SU-DHL-6 (cell line): Measurements from ENCODE around the gene CLTCL1.

ENCODE experiments used
- H2AFZ ChIP-seq: fragments of 200-600 bp; sonication (generic); 2 replicates; pipeline ENCODE4 v1.6.1; 2014; ENCODE audit warnings: low read depth, mild to moderate bottlenecking, moderate library complexity, mixed read lengths, antibody characterized with exemption, low read length; ENCODE audit not compliant: severe bottlenecking
- H3F3A ChIP-seq: fragments of 200-600 bp; shearing (Covaris generic); 2 replicates; pipeline ENCODE4 v1.6.0; 2016; ENCODE audit warnings: antibody characterized with exemption, mild to moderate bottlenecking; ENCODE audit not compliant: insufficient read depth
- H3K27ac ChIP-seq: fragments of 200-600 bp; sonication (generic); 2 replicates; pipeline ENCODE4 v1.5.1; 2016; ENCODE audit warnings: low read depth, mild to moderate bottlenecking, low read length, moderate library complexity, mixed read lengths
- H3K27me3 ChIP-seq: fragments of 200-600 bp; sonication (generic), shearing (Covaris generic); 2 replicates; pipeline ENCODE4 v1.6.0; 2014; ENCODE audit warnings: mild to moderate bottlenecking, low read length
- H3K36me3 ChIP-seq: fragments of 200-600 bp; sonication (generic); 2 replicates; pipeline ENCODE4 v1.6.1; 2014; ENCODE audit warnings: mild to moderate bottlenecking, low read length, mixed read lengths
- H3K4me2 ChIP-seq: fragments of 300-600, 200-600 bp; shearing (Covaris generic), sonication (generic); 2 replicates; pipeline ENCODE4 v1.6.0; 2014; ENCODE audit warnings: low read length, low read depth, mild to moderate bottlenecking; ENCODE audit not compliant: poor library complexity, severe bottlenecking
- H3K4me3 ChIP-seq: fragments of 200-600 bp; sonication (generic); 2 replicates; pipeline ENCODE4 v1.5.1; 2014; ENCODE audit warnings: antibody characterized with exemption, low read length, mild to moderate bottlenecking, mixed read lengths; ENCODE audit not compliant: insufficient read depth, poor library complexity, severe bottlenecking
- H3K79me2 ChIP-seq: fragments of 200-600 bp; sonication (generic); 2 replicates; pipeline ENCODE4 v1.6.1; 2014; ENCODE audit warnings: mild to moderate bottlenecking, low read length, moderate library complexity; ENCODE audit not compliant: insufficient read depth
- H3K9ac ChIP-seq: fragments of 200-600 bp; sonication (generic); 2 replicates; pipeline ENCODE4 v1.7.0; 2014; ENCODE audit warnings: mild to moderate bottlenecking, low read length
- H3K9me2 ChIP-seq: fragments of 200-600 bp; sonication (generic); replicated peaks from 2 replicates; pipeline ENCODE4 v1.6.1; 2014; ENCODE audit warnings: low read length; ENCODE audit not compliant: insufficient read depth
- H3K9me3 ChIP-seq: fragments of 200-600 bp; sonication (generic); 2 replicates; pipeline ENCODE4 v1.6.1; 2014; ENCODE audit warnings: low read length, mixed read lengths; ENCODE audit not compliant: insufficient read depth
- H4K20me1 ChIP-seq: fragments of 200-600 bp; sonication (generic); 2 replicates; pipeline ENCODE4 v1.6.1; 2014; ENCODE audit warnings: low read depth, mild to moderate bottlenecking, antibody characterized with exemption, low read length, moderate library complexity, mixed read lengths
- EZH2phosphoT487 ChIP-seq: fragments of 200-600 bp; sonication (generic), shearing (Covaris generic); conservative IDR thresholded peaks from 2 replicates; pipeline ENCODE4 v1.6.1; 2018; ENCODE audit warnings: mild to moderate bottlenecking, antibody characterized with exemption, low read length, moderate library complexity, mixed read lengths
- TF ChIP-seq, protein P1 (sequence below): fragments of 200-600 bp; sonication (generic); IDR thresholded peaks from one replicate; pipeline ENCODE4 v1.5.1; 2017; ENCODE audit warnings: antibody characterized with exemption, mild to moderate bottlenecking, low read length, moderate library complexity; ENCODE audit not compliant: insufficient read depth, poor library complexity, severe bottlenecking

The CLTCL1 gene

GRCh38 chr22:19134874-19135273, 156.6 kb downstream of the CLTCL1 start:
- no peaks in the 10 kb centered on the region for H3K27me3 ChIP-seq
- H3K36me3 ChIP-seq: no peaks in the 10 kb centered on the region
- H3F3A ChIP-seq: no peaks in the 10 kb centered on the region
- no peaks in the 10 kb centered on the region for H3K79me2 ChIP-seq
- no peak overlapping the region for H3K27ac ChIP-seq
- no peak overlapping the region for H2AFZ ChIP-seq
- H3K9me2 ChIP-seq: no peaks in the 10 kb centered on the region
- no peak overlapping the region for H3K4me3 ChIP-seq
- no peak overlapping the region for H3K4me2 ChIP-seq
- TF ChIP-seq, protein P1, sequence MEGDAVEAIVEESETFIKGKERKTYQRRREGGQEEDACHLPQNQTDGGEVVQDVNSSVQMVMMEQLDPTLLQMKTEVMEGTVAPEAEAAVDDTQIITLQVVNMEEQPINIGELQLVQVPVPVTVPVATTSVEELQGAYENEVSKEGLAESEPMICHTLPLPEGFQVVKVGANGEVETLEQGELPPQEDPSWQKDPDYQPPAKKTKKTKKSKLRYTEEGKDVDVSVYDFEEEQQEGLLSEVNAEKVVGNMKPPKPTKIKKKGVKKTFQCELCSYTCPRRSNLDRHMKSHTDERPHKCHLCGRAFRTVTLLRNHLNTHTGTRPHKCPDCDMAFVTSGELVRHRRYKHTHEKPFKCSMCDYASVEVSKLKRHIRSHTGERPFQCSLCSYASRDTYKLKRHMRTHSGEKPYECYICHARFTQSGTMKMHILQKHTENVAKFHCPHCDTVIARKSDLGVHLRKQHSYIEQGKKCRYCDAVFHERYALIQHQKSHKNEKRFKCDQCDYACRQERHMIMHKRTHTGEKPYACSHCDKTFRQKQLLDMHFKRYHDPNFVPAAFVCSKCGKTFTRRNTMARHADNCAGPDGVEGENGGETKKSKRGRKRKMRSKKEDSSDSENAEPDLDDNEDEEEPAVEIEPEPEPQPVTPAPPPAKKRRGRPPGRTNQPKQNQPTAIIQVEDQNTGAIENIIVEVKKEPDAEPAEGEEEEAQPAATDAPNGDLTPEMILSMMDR: no peak
- no peak for TF ChIP-seq EZH2phosphoT487
- H3K9me3 ChIP-seq: no peaks in the 10 kb centered on the region
- no peaks in the 10 kb centered on the region for H4K20me1 ChIP-seq
- H3K9ac ChIP-seq: no peak overlapping the region

GRCh38 chr22:19134176-19134831, 157.2 kb downstream of the CLTCL1 start:
- Histone ChIP-seq H2AFZ (no peak overlapping the region), H3K9me3 (no peaks in the 10 kb centered on the region), H3F3A (no peaks in the 10 kb centered on the region), H3K36me3 (no peaks in the 10 kb centered on the region), H3K27me3 (no peaks in the 10 kb centered on the region), H3K4me2 (no peak overlapping the region), H4K20me1 (no peaks in the 10 kb centered on the region), H3K9me2 (no peaks in the 10 kb centered on the region), H3K9ac (no peak overlapping the region), H3K4me3 (no peak overlapping the region), H3K79me2 (no peaks in the 10 kb centered on the region), H3K27ac (no peak overlapping the region)
- TF ChIP-seq, protein P1: no peak
- no peak for TF ChIP-seq EZH2phosphoT487

DNA sequence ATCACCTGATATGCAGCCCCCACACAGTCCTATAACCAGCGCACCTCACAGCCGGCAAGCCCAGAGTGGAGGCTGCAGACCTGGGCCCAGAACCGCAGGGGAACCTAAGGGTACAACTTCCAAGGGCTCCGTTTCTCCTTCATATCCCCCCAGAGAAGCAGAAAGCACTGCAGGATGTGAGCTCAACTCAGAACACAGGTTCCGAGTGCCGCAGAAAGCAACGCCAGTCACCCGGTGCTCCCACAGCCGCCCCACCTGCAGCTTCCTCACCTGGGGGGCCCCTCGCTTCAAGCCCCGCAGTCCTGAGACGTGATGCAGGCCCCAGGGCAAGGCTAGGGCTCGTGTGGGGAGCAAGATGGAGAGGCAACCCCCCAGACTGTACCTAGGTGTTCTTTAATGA, 158.0 kb downstream of the CLTCL1 start:
- H3K79me2 ChIP-seq: no peaks in the 10 kb centered on the region
- no peaks in the 10 kb centered on the region for H3F3A ChIP-seq
- no peaks in the 10 kb centered on the region for H3K27me3 ChIP-seq
- H2AFZ ChIP-seq: no peak overlapping the region
- no peaks in the 10 kb centered on the region for H3K9me3 ChIP-seq
- H3K27ac ChIP-seq: no peak overlapping the region
- H3K4me2 ChIP-seq: no peak overlapping the region
- H3K4me3 ChIP-seq: no peak overlapping the region
- no peaks in the 10 kb centered on the region for H3K9me2 ChIP-seq
- H3K36me3 ChIP-seq: no peaks in the 10 kb centered on the region
- no peaks in the 10 kb centered on the region for H4K20me1 ChIP-seq
- TF ChIP-seq EZH2phosphoT487: no peak
- TF ChIP-seq, protein P1: no peak
- H3K9ac ChIP-seq: no peak overlapping the region
